Measurements from ENCODE around the gene DLGAP4. TPM values are rescaled to one million over a fixed set of nuclear protein-coding genes. Genes with fewer than 3 reads are reported as not detected.

Gene DLGAP4
- total RNA-seq, 1 donor from 2014 or later = 199 TPM

GRCh38 chr20:36543184-36544133 lies 237.3 kb downstream of the DLGAP4 start:
- Mint-ChIP-seq H3K4me3 (ENCODE audit: unreplicated experiment) (no peak overlapping the region), H3K27me3 (ENCODE audit: unreplicated experiment) (peaks cover 6% of the 10 kb centered on the region), H3K27ac (ENCODE audit: unreplicated experiment) (no peak overlapping the region), H3K36me3 (ENCODE audit: unreplicated experiment) (no peaks in the 10 kb centered on the region), H3K9me3 (ENCODE audit: unreplicated experiment) (peaks cover 6% of the 10 kb centered on the region), H3K4me1 (ENCODE audit: low read depth, unreplicated experiment) (no peaks in the 10 kb centered on the region)
- no peak for DNase-seq
- no peak for TF ChIP-seq CTCF (IDR thresholded peaks at IDR 0.05; ENCODE audit: partially characterized antibody, unreplicated experiment)

- peaks cover 5% of the 10 kb centered on the region for H3K27me3 Mint-ChIP-seq (ENCODE audit: unreplicated experiment)
- no peaks in the 10 kb centered on the region for H3K4me1 Mint-ChIP-seq (ENCODE audit: low read depth, unreplicated experiment)
- H3K4me3 Mint-ChIP-seq (ENCODE audit: unreplicated experiment) = no peak overlapping the region
- peaks cover 6% of the 10 kb centered on the region for H3K9me3 Mint-ChIP-seq (ENCODE audit: unreplicated experiment)
- H3K27ac Mint-ChIP-seq (ENCODE audit: unreplicated experiment) = no peak overlapping the region
- H3K36me3 Mint-ChIP-seq (ENCODE audit: unreplicated experiment) = no peaks in the 10 kb centered on the region
- no peak for DNase-seq
- no peak for TF ChIP-seq CTCF (IDR thresholded peaks at IDR 0.05; ENCODE audit: partially characterized antibody, unreplicated experiment)
These were observed 238.2 kb downstream of the DLGAP4 start for GRCh38 chr20:36544134-36545018.

GRCh38 chr20:36546111-36546736 lies 240.1 kb downstream of the DLGAP4 start:
- Mint-ChIP-seq H3K36me3 (ENCODE audit: unreplicated experiment) (no peaks in the 10 kb centered on the region), H3K4me3 (ENCODE audit: unreplicated experiment) (no peak overlapping the region), H3K4me1 (ENCODE audit: low read depth, unreplicated experiment) (peaks cover 4% of the 10 kb centered on the region), H3K9me3 (ENCODE audit: unreplicated experiment) (peaks cover 2% of the 10 kb centered on the region), H3K27me3 (ENCODE audit: unreplicated experiment) (peaks cover 3% of the 10 kb centered on the region), H3K27ac (ENCODE audit: unreplicated experiment) (no peak overlapping the region)
- TF ChIP-seq CTCF (IDR thresholded peaks at IDR 0.05; ENCODE audit: partially characterized antibody, unreplicated experiment) = no peak
- no peak for DNase-seq

GRCh38 chr20:36547186-36548005 lies 241.3 kb downstream of the DLGAP4 start:
- peaks cover 2% of the 10 kb centered on the region for H3K9me3 Mint-ChIP-seq (ENCODE audit: unreplicated experiment)
- no peaks in the 10 kb centered on the region for H3K36me3 Mint-ChIP-seq (ENCODE audit: unreplicated experiment)
- peaks cover 3% of the 10 kb centered on the region for H3K27me3 Mint-ChIP-seq (ENCODE audit: unreplicated experiment)
- DNase-seq = no peak
- no peak overlapping the region for H3K27ac Mint-ChIP-seq (ENCODE audit: unreplicated experiment)
- peaks cover 4% of the 10 kb centered on the region for H3K4me1 Mint-ChIP-seq (ENCODE audit: low read depth, unreplicated experiment)
- no peak overlapping the region for H3K4me3 Mint-ChIP-seq (ENCODE audit: unreplicated experiment)
- no peak for TF ChIP-seq CTCF (IDR thresholded peaks at IDR 0.05; ENCODE audit: partially characterized antibody, unreplicated experiment)
